Parathyroid adenoma (tissue), 2 donors: Measurements from ENCODE around the gene SRPK1.

Experiments used
- H2AFZ ChIP-seq: fragments of 300-600 bp; sonication (generic); one replicate; pipeline ENCODE4 v1.7.0; 2017; ENCODE audit warnings: antibody characterized with exemption, mild to moderate bottlenecking
- H3K27ac ChIP-seq: fragments of 300-600 bp; sonication (generic); one replicate; pipeline ENCODE4 v1.7.0; 2017
- H3K27me3 ChIP-seq: fragments of 300-600 bp; sonication (generic); one replicate; pipeline ENCODE4 v1.7.0; 2017; ENCODE audit warnings: low read length; ENCODE audit not compliant: control insufficient read depth, insufficient read depth
- H3K36me3 ChIP-seq: fragments of 300-600 bp; sonication (generic); one replicate; pipeline ENCODE4 v1.7.0; 2017; ENCODE audit warnings: low read length; ENCODE audit not compliant: control insufficient read depth, insufficient read depth
- H3K4me1 ChIP-seq: fragments of 300-600 bp; sonication (generic); one replicate; pipeline ENCODE4 v1.7.0; 2017; ENCODE audit warnings: control low read depth
- H3K4me2 ChIP-seq: fragments of 300-600 bp; sonication (generic); one replicate; pipeline ENCODE4 v1.7.0; 2017; ENCODE audit warnings: low read length
- H3K4me3 ChIP-seq: fragments of 300-600 bp; sonication (generic); one replicate; pipeline ENCODE4 v1.7.0; 2017; ENCODE audit warnings: low read depth, low read length
- H3K79me2 ChIP-seq: fragments of 300-600 bp; sonication (generic); one replicate; pipeline ENCODE4 v1.7.0; 2017; ENCODE audit warnings: control low read depth
- H3K9ac ChIP-seq: fragments of 300-600 bp; sonication (generic); one replicate; pipeline ENCODE4 v1.7.0; 2017; ENCODE audit warnings: mild to moderate bottlenecking
- H3K9me3 ChIP-seq: fragments of 300-600 bp; sonication (generic); one replicate; pipeline ENCODE4 v1.7.0; 2017; ENCODE audit warnings: low read length; ENCODE audit not compliant: control insufficient read depth
- CTCF ChIP-seq: fragments of 300-600 bp; sonication (generic); IDR thresholded peaks from one replicate; pipeline ENCODE4 v1.7.0; 2017; ENCODE audit warnings: antibody characterized with exemption, mild to moderate bottlenecking
- donor health status: primary hyperparathyroidism.

Gene SRPK1

GRCh38 chr6:35811699-35811995 lies 109.3 kb downstream of the SRPK1 start:
- Histone ChIP-seq H2AFZ (no peak overlapping the region), H3K4me1 (peaks cover 2% of the 10 kb centered on the region), H3K9ac (no peak overlapping the region), H3K4me2 (no peak overlapping the region), H3K36me3 (no peaks in the 10 kb centered on the region), H3K79me2 (no peaks in the 10 kb centered on the region), H3K4me3 (no peak overlapping the region), H3K27ac (no peak overlapping the region), H3K27me3 (no peaks in the 10 kb centered on the region), H3K9me3 (no peaks in the 10 kb centered on the region)
- no peak for TF ChIP-seq CTCF

- Histone ChIP-seq H3K36me3 (no peaks in the 10 kb centered on the region), H3K9me3 (no peaks in the 10 kb centered on the region), H3K27me3 (no peaks in the 10 kb centered on the region), H3K4me2 (no peak overlapping the region), H3K79me2 (no peaks in the 10 kb centered on the region), H3K4me3 (no peak overlapping the region), H3K27ac (no peak overlapping the region), H3K4me1 (peaks cover 2% of the 10 kb centered on the region), H2AFZ (no peak overlapping the region), H3K9ac (no peak overlapping the region)
- no peak for TF ChIP-seq CTCF
These were observed 109.8 kb downstream of the SRPK1 start for GRCh38 chr6:35810971-35811698.

- no peaks in the 10 kb centered on the region for H3K79me2 ChIP-seq
- H3K9me3 ChIP-seq, result no peaks in the 10 kb centered on the region
- no peaks in the 10 kb centered on the region for H3K36me3 ChIP-seq
- no peak overlapping the region for H3K27ac ChIP-seq
- no peak overlapping the region for H3K4me3 ChIP-seq
- no peak overlapping the region for H3K4me2 ChIP-seq
- no peak overlapping the region for H2AFZ ChIP-seq
- TF ChIP-seq CTCF, result no peak
- peaks cover 2% of the 10 kb centered on the region for H3K4me1 ChIP-seq
- no peaks in the 10 kb centered on the region for H3K27me3 ChIP-seq
- no peak overlapping the region for H3K9ac ChIP-seq
These were observed 111.1 kb downstream of the SRPK1 start for GRCh38 chr6:35809809-35810208.

GRCh38 chr6:35808688-35809087 lies 112.2 kb downstream of the SRPK1 start:
- Histone ChIP-seq H2AFZ (no peak overlapping the region), H3K4me1 (peaks cover 2% of the 10 kb centered on the region), H3K36me3 (no peaks in the 10 kb centered on the region), H3K4me2 (no peak overlapping the region), H3K27me3 (no peaks in the 10 kb centered on the region), H3K9ac (no peak overlapping the region), H3K79me2 (no peaks in the 10 kb centered on the region), H3K4me3 (no peak overlapping the region), H3K27ac (no peak overlapping the region), H3K9me3 (no peaks in the 10 kb centered on the region)
- no peak for TF ChIP-seq CTCF
